ENCODE data around the gene PIGU. TPM values are rescaled to one million over a fixed set of nuclear protein-coding genes. Genes with fewer than 3 reads are reported as not detected.
"Not testable (repeated sequence)": the region's sequence is repeated elsewhere in the genome, so short reads cannot be mapped to it uniquely, and the experiment has no call there.

The PIGU gene
- total and polyA plus RNA-seq, 7 experiments from 2014 or later = 8.6 to 34.5 (median 16.7) TPM

GRCh38 chr20:34615477-34615876, 61.4 kb downstream of the PIGU start:
- no peak overlapping the region for H3K27ac Mint-ChIP-seq
- Histone ChIP-seq H3K4me3 (ENCODE audit: low read length) (no peak overlapping the region), H3K27ac (ENCODE audit: low read depth, low read length) (no peak overlapping the region), H3K9me3 (ENCODE audit: control insufficient read depth in 2 of 3, low read length in 3 of 3) (no peaks in the 10 kb centered on the region), H3K36me3 (ENCODE audit: control insufficient read depth in 2 of 3, insufficient read depth in 3 of 3, low read length in 3 of 3) (peaks cover 0 to 34% (median 0%) of the 10 kb centered on the region in 3 experiments), H3K4me1 (ENCODE audit: control insufficient read depth in 2 of 2, insufficient read depth in 2 of 2, low read length in 2 of 2) (no peaks in the 10 kb centered on the region), H3K27me3 (ENCODE audit: control insufficient read depth in 2 of 2, insufficient read depth in 2 of 2, low read length in 2 of 2) (no peaks in the 10 kb centered on the region)
- no peaks in the 10 kb centered on the region for H3K27me3 Mint-ChIP-seq
- no peak for ATAC-seq
- intact Hi-C loops (cut with micrococcal nuclease) = no loop called here
- peaks cover 0 to 6% (median 0%) of the 10 kb centered on the region in 11 donors for H3K9me3 Mint-ChIP-seq
- H3K36me3 Mint-ChIP-seq = peaks cover 3 to 72% (median 47%) of the 10 kb centered on the region in 5 donors
- peaks cover 0 to 5% (median 0%) of the 10 kb centered on the region in 7 donors for H3K4me1 Mint-ChIP-seq
- H3K4me3 Mint-ChIP-seq = no peak overlapping the region
- DNase-seq = no peak
- CTCF ChIA-PET = no interaction called here
- POLR2A ChIA-PET = no interaction called here

DNA sequence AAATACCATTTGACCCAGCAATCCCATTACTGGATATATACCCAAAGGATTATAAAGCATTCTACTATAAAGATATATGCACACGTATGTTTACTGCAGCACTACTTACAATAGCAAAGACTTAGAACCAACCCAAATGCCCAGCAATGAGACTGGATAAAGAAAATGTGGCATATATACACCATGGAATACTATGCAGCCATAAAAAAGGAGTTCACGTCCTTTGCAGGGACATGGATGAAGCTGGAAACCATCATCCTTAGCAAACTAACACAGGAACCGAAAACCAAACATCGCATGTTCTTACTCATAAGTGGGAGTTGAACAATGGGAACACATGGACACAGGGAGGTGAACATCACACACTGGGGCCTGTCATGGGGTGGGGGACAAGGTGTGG, 64.9 kb downstream of the PIGU start:
- H3K27ac Mint-ChIP-seq; POLR2A ChIA-PET; H3K27me3 Mint-ChIP-seq; H3K4me3 ChIP-seq (ENCODE audit: low read length); H3K4me1 Mint-ChIP-seq; CTCF ChIA-PET; H3K9me3 Mint-ChIP-seq; H3K4me3 Mint-ChIP-seq; H3K27ac ChIP-seq (ENCODE audit: low read depth, low read length); H3K4me1 ChIP-seq (ENCODE audit: control insufficient read depth in 2 of 2, insufficient read depth in 2 of 2, low read length in 2 of 2); H3K27me3 ChIP-seq (ENCODE audit: control insufficient read depth in 2 of 2, insufficient read depth in 2 of 2, low read length in 2 of 2); intact Hi-C loops (cut with micrococcal nuclease); H3K9me3 ChIP-seq (ENCODE audit: control insufficient read depth in 2 of 3, low read length in 3 of 3); DNase-seq; ATAC-seq: not testable (repeated sequence)
- peaks cover 0 to 35% (median 0%) of the 10 kb centered on the region in 3 experiments for H3K36me3 ChIP-seq (ENCODE audit: control insufficient read depth in 2 of 3, insufficient read depth in 3 of 3, low read length in 3 of 3)
- H3K36me3 Mint-ChIP-seq = peaks cover 3 to 62% (median 27%) of the 10 kb centered on the region in 5 donors

DNA sequence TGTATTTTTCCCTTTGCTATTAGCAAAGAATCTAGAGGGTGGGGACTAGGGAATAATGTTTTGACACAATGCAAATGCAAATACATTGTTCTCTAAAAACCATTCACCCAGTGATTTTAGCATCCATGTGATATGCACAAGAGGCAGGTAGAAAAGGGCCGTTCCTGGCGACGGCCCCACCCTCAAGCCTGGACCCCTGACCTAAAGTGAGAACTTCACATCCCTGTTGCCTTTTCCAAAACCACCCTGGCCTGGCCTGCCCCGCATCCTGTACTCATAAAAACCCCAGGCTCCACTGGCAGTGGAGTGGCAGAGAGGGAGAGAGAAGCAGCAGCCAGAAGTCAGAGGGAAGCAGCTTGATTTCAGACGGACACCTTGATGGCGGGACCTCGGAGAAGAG, 69.8 kb downstream of the PIGU start:
- H3K9me3 ChIP-seq (ENCODE audit: control insufficient read depth in 2 of 3, low read length in 3 of 3) = no peaks in the 10 kb centered on the region
- Mint-ChIP-seq H3K27me3 (no peaks in the 10 kb centered on the region), H3K27ac (no peak overlapping the region), H3K4me1 (peaks cover 0 to 5% (median 0%) of the 10 kb centered on the region in 7 donors), H3K4me3 (no peak overlapping the region), H3K36me3 (peaks cover 0 to 30% (median 5%) of the 10 kb centered on the region in 5 donors), H3K9me3 (peaks cover 0 to 2% (median 0%) of the 10 kb centered on the region in 11 donors)
- DNase-seq (no peak), ATAC-seq (no peak)
- H3K4me1 ChIP-seq (ENCODE audit: control insufficient read depth in 2 of 2, insufficient read depth in 2 of 2, low read length in 2 of 2) = no peaks in the 10 kb centered on the region
- POLR2A ChIA-PET = no interaction called here
- no peaks in the 10 kb centered on the region for H3K27me3 ChIP-seq (ENCODE audit: control insufficient read depth in 2 of 2, insufficient read depth in 2 of 2, low read length in 2 of 2)
- H3K27ac ChIP-seq (ENCODE audit: low read depth, low read length) = no peak overlapping the region
- intact Hi-C loops (cut with micrococcal nuclease) = no loop called here
- CTCF ChIA-PET = no interaction called here
- H3K36me3 ChIP-seq (ENCODE audit: control insufficient read depth in 2 of 3, insufficient read depth in 3 of 3, low read length in 3 of 3) = peaks cover 0 to 5% (median 0%) of the 10 kb centered on the region in 3 experiments
- no peak overlapping the region for H3K4me3 ChIP-seq (ENCODE audit: low read length)

- no peaks in the 10 kb centered on the region for H3K9me3 ChIP-seq (ENCODE audit: control insufficient read depth in 2 of 3, low read length in 3 of 3)
- Mint-ChIP-seq H3K27ac (no peak overlapping the region), H3K36me3 (peaks cover 0 to 18% (median 2%) of the 10 kb centered on the region in 5 donors), H3K4me3 (no peak overlapping the region), H3K4me1 (peaks cover 0 to 5% (median 0%) of the 10 kb centered on the region in 7 donors), H3K27me3 (no peaks in the 10 kb centered on the region), H3K9me3 (peaks cover 0 to under 1% (median 0%) of the 10 kb centered on the region in 11 donors)
- intact Hi-C loops (cut with micrococcal nuclease) = no loop called here
- CTCF ChIA-PET = no interaction called here
- peaks cover 0 to 5% (median 0%) of the 10 kb centered on the region in 3 experiments for H3K36me3 ChIP-seq (ENCODE audit: control insufficient read depth in 2 of 3, insufficient read depth in 3 of 3, low read length in 3 of 3)
- H3K4me1 ChIP-seq (ENCODE audit: control insufficient read depth in 2 of 2, insufficient read depth in 2 of 2, low read length in 2 of 2) = no peaks in the 10 kb centered on the region
- no peak for ATAC-seq
- POLR2A ChIA-PET = no interaction called here
- no peak for DNase-seq
- no peaks in the 10 kb centered on the region for H3K27me3 ChIP-seq (ENCODE audit: control insufficient read depth in 2 of 2, insufficient read depth in 2 of 2, low read length in 2 of 2)
- H3K4me3 ChIP-seq (ENCODE audit: low read length) = no peak overlapping the region
- H3K27ac ChIP-seq (ENCODE audit: low read depth, low read length) = no peak overlapping the region
Observed at GRCh38 chr20:34604980-34605788, 71.7 kb downstream of the PIGU start.

- Mint-ChIP-seq H3K4me3 (no peak overlapping the region), H3K9me3 (peaks cover 0 to 3% (median 0%) of the 10 kb centered on the region in 11 donors), H3K4me1 (peaks cover 0 to 4% (median 0%) of the 10 kb centered on the region in 7 donors), H3K36me3 (peaks cover 0 to 13% (median 0%) of the 10 kb centered on the region in 5 donors), H3K27ac (no peak overlapping the region), H3K27me3 (no peaks in the 10 kb centered on the region)
- Histone ChIP-seq H3K9me3 (ENCODE audit: control insufficient read depth in 2 of 3, low read length in 3 of 3) (no peaks in the 10 kb centered on the region), H3K36me3 (ENCODE audit: control insufficient read depth in 2 of 3, insufficient read depth in 3 of 3, low read length in 3 of 3) (no peaks in the 10 kb centered on the region), H3K27ac (ENCODE audit: low read depth, low read length) (no peak overlapping the region), H3K4me1 (ENCODE audit: control insufficient read depth in 2 of 2, insufficient read depth in 2 of 2, low read length in 2 of 2) (no peaks in the 10 kb centered on the region), H3K4me3 (ENCODE audit: low read length) (no peak overlapping the region), H3K27me3 (ENCODE audit: control insufficient read depth in 2 of 2, insufficient read depth in 2 of 2, low read length in 2 of 2) (no peaks in the 10 kb centered on the region)
- DNase-seq = no peak
- CTCF ChIA-PET = no interaction called here
- ATAC-seq = no peak
- intact Hi-C loops (cut with micrococcal nuclease) = no loop called here
- POLR2A ChIA-PET = no interaction called here
Observed at GRCh38 chr20:34600892-34601653, 75.8 kb downstream of the PIGU start.

- Mint-ChIP-seq H3K4me1 (peaks cover 0 to 1% (median 0%) of the 10 kb centered on the region in 7 donors), H3K27ac (no peak overlapping the region)
- POLR2A ChIA-PET = no interaction called here
Observed at GRCh38 chr20:34595377-34596184, 81.3 kb downstream of the PIGU start.

More at GRCh38 chr20:34595377-34596184, 81.3 kb downstream of the PIGU start:
- Histone ChIP-seq H3K4me3 (ENCODE audit: low read length) (no peak overlapping the region), H3K27ac (ENCODE audit: low read depth, low read length) (no peak overlapping the region), H3K27me3 (ENCODE audit: control insufficient read depth in 2 of 2, insufficient read depth in 2 of 2, low read length in 2 of 2) (no peaks in the 10 kb centered on the region), H3K36me3 (ENCODE audit: control insufficient read depth in 2 of 3, insufficient read depth in 3 of 3, low read length in 3 of 3) (no peaks in the 10 kb centered on the region), H3K4me1 (ENCODE audit: control insufficient read depth in 2 of 2, insufficient read depth in 2 of 2, low read length in 2 of 2) (no peaks in the 10 kb centered on the region), H3K9me3 (ENCODE audit: control insufficient read depth in 2 of 3, low read length in 3 of 3) (no peaks in the 10 kb centered on the region)
- intact Hi-C loops (cut with micrococcal nuclease) = no loop called here
- Mint-ChIP-seq H3K4me3 (no peak overlapping the region), H3K27me3 (no peaks in the 10 kb centered on the region), H3K36me3 (peaks cover 0 to 21% (median 0%) of the 10 kb centered on the region in 5 donors), H3K9me3 (peaks cover 0 to 3% (median 0%) of the 10 kb centered on the region in 11 donors)
- ATAC-seq (no peak), DNase-seq (no peak)
- CTCF ChIA-PET = no interaction called here
